Activated CD4-positive, alpha-beta memory T cell treated with anti-CD3 and anti-CD28 coated beads, Interleukin-2, amount 10 ng/mL, durations not matched to agents 7 days and 5 days (primary cell): ENCODE data around the gene PTGR1. TPM values are rescaled to one million over a fixed set of nuclear protein-coding genes. Genes with fewer than 3 reads are reported as not detected.
"Not testable (repeated sequence)": the region's sequence is repeated elsewhere in the genome, so short reads cannot be mapped to it uniquely, and the experiment has no call there.

ENCODE experiments used
- CTCF ChIA-PET: fragments of 350-600 bp; sonication (Branson Sonifier 250); formaldehyde crosslinking; loops from one replicate; lab custom pipeline; 2021; ENCODE audit warnings: antibody characterized with exemption, inconsistent platforms; lab: Charles Lee
- POLR2A ChIA-PET: fragments of 350-600 bp; sonication (Branson Sonifier 250); formaldehyde crosslinking; loops from one replicate; lab custom pipeline; 2021; ENCODE audit warnings: antibody characterized with exemption; lab: Charles Lee
- DNase-seq: peaks from one replicate; pipeline ENCODE4 v3.0.0-alpha.2; 2020
- H3K27ac Mint-ChIP-seq: one replicate; pipeline ENCODE4 v1.8.0; 2021; ENCODE audit warnings: mild to moderate bottlenecking, mixed read lengths
- H3K27me3 Mint-ChIP-seq: one replicate; pipeline ENCODE4 v1.8.0; 2021; ENCODE audit warnings: mixed read lengths
- H3K36me3 Mint-ChIP-seq: one replicate; pipeline ENCODE4 v1.8.0; 2021; ENCODE audit warnings: low read depth, mixed read lengths
- H3K4me1 Mint-ChIP-seq: one replicate; pipeline ENCODE4 v1.8.0; 2021; ENCODE audit warnings: mixed read lengths
- H3K4me3 Mint-ChIP-seq: one replicate; pipeline ENCODE4 v1.8.0; 2021; ENCODE audit warnings: mild to moderate bottlenecking, mixed read lengths
- H3K9me3 Mint-ChIP-seq: one replicate; pipeline ENCODE4 v1.8.0; 2021; ENCODE audit warnings: mixed read lengths
- total RNA-seq, 2 experiments: library from RNA; stranded (reverse); gene quantifications; one replicate each; pipeline ENCODE4 v1.2.3, GENCODE V29; 2021

Gene PTGR1
- total RNA-seq, 2 experiments from 2014 or later: 0.85 to 1.2 TPM

DNA sequence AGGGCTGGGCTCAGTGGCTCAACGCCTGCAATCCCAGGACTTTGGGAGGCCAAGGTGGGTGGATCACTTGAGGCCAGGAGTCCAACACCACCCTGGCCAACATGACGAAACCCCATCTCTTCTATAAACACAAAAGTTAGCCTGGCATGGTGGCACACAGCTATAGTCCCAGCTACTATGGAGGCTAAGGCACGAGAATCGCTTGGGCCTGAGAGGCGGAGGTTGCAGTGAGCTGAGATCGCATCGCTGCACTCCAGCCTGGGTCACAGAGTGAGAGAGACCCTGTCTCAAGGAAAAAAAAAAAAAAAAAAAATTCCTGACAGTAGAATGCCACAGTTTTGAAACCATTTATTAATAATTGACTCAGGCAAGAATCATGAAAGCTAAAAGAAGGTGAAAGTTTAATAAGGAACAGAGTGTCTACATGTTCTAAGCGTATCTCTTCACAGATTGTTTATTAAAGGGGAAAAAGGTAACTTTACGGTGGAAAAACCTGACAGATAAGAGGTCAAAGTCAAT, 5.7 kb upstream of the PTGR1 start:
- H3K4me3 Mint-ChIP-seq: no peak overlapping the region
- no peak for DNase-seq
- POLR2A ChIA-PET: no interaction called here
- no peaks in the 10 kb centered on the region for H3K9me3 Mint-ChIP-seq
- H3K4me1 Mint-ChIP-seq: peaks cover under 1% of the 10 kb centered on the region
- CTCF ChIA-PET: interaction anchor here (0.6 to 0.9 kb wide), 2 partner anchors 14 to 72 kb away, joined by 4 to 5 read pairs; no protein-coding TSS in a partner anchor
- H3K36me3 Mint-ChIP-seq: no peaks in the 10 kb centered on the region
- H3K27ac Mint-ChIP-seq: no peak overlapping the region
- H3K27me3 Mint-ChIP-seq: peaks cover 25% of the 10 kb centered on the region

DNA sequence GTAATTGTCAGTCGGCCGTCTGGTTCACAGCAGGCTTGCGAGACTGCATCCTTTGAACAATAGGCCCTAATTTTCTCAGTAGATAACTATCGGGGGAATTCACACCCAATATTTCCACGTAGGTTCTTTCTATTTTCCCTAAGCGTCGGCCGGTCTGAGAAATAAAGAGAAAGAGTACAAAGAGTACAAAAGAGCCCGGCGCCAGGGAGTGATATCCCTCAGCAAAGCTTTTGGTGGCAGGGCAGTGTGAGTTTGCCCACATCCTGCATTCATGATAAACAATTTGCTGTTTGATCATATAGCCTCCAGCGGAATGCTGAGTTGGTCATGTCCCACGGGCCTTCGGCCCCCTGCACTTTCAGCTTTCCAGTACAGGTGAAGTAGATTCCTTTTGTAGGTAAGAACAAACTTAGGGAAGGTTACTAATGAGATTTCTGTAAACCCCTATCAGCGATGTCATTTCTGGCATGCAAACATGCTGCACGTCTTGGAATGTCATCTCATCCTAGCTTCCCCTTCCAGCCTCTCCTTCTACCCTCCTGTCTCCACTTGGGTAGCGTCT, 4.7 kb upstream of the PTGR1 start:
- H3K27me3 Mint-ChIP-seq: peaks cover 31% of the 10 kb centered on the region
- CTCF ChIA-PET: no interaction called here
- H3K9me3 Mint-ChIP-seq: no peaks in the 10 kb centered on the region
- POLR2A ChIA-PET: no interaction called here
- H3K36me3 Mint-ChIP-seq: no peaks in the 10 kb centered on the region
- no peak for DNase-seq
- no peak overlapping the region for H3K4me3 Mint-ChIP-seq
- no peak overlapping the region for H3K27ac Mint-ChIP-seq
- peaks cover 9% of the 10 kb centered on the region for H3K4me1 Mint-ChIP-seq

DNA sequence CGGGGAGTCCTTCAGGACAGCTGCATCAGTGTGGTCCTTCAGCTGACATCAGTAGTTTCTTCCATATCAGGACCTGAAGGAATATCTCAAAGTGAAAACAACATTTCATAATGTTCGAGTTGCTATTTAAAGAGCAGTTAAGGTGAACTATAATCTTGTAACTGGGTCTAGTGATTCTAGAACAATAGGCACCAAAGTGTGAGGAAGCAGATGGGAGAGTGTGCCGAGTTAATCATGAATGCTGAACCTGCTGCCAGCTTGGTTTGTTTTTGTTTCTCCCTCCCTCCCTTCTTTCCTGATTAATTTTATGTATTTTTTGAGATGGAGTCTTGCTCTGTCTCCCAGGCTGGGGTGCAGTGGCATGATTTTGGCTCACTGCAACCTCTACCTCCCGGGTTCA, 3.6 kb upstream of the PTGR1 start:
- H3K27me3 Mint-ChIP-seq: peaks cover 33% of the 10 kb centered on the region
- no peak overlapping the region for H3K27ac Mint-ChIP-seq
- no peak for DNase-seq
- ChIA-PET POLR2A (interaction anchor here (0.6 kb wide), 1 partner anchor 323 kb away, joined by 3 read pairs; no protein-coding TSS in a partner anchor), CTCF (no interaction called here)
- H3K4me1 Mint-ChIP-seq: peaks cover 18% of the 10 kb centered on the region
- H3K4me3 Mint-ChIP-seq: no peak overlapping the region
- H3K36me3 Mint-ChIP-seq: no peaks in the 10 kb centered on the region
- H3K9me3 Mint-ChIP-seq: no peaks in the 10 kb centered on the region

DNA sequence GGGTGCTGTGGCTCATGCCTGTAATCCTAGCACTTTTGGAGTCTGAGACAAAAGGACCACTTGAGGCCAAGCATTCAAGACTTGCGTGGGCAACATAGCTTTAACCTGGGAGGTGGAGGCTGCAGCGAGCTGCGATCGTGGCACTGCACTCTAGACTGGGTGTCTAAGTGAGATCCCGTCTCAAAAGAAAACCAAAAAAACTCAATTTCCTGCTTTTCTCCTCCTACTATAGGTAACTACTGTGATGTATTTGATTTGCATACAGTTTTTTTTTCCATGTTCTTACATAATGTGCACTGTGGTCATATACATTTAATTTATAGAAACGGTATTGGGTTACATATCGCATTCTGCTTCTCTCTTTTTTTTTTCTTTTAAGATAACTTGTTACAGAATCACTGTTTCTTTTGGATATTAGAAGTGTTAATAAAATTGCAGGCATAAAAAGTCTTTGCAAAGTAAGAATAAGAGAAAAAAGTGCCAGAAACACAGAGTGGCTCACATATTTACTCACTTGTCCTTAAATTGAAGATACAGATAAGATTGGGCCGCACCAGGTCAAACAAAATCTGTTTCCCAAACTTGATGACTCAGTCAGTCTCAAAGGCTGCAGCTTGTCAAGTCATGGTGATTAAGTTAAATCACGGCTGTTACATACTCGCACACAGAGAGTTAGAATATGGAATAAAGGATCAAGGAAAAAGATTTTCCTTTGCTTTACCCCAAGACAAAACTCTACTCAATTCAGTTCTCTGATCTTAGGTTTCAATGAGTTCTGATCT, 2.0 kb upstream of the PTGR1 start:
- peaks cover 35% of the 10 kb centered on the region for H3K27me3 Mint-ChIP-seq
- CTCF ChIA-PET: no interaction called here
- DNase-seq: no peak
- H3K27ac Mint-ChIP-seq: no peak overlapping the region
- H3K9me3 Mint-ChIP-seq: no peaks in the 10 kb centered on the region
- peaks cover 25% of the 10 kb centered on the region for H3K4me1 Mint-ChIP-seq
- H3K36me3 Mint-ChIP-seq: no peaks in the 10 kb centered on the region
- no peak overlapping the region for H3K4me3 Mint-ChIP-seq
- POLR2A ChIA-PET: no interaction called here

DNA sequence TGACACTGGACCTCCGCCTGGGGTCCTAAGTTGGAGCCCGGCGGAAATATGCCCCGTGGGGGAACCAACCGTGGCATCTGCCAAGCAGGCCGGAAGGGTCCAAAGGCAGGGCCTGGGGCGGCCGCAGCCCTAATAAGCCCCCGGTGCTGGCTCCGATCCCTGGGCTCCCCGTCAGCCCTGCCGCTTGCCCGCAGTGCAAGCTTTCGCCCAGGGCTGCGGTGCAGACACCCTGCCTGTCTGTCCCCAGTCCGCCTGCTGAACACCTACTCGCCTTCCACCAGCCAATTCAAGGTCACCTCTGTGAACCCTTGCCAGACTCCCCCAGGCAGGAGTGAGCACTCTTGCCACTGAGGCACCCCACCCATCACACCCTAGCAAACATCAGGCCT, 502 bp upstream of the PTGR1 start:
- Mint-ChIP-seq H3K4me1 (peaks cover 25% of the 10 kb centered on the region), H3K4me3 (peak overlapping the region; percentile 73), H3K9me3 (no peaks in the 10 kb centered on the region), H3K36me3 (no peaks in the 10 kb centered on the region), H3K27me3 (peaks cover 32% of the 10 kb centered on the region), H3K27ac (no peak overlapping the region)
- no peak for DNase-seq
- ChIA-PET POLR2A (no interaction called here), CTCF (no interaction called here)

DNA sequence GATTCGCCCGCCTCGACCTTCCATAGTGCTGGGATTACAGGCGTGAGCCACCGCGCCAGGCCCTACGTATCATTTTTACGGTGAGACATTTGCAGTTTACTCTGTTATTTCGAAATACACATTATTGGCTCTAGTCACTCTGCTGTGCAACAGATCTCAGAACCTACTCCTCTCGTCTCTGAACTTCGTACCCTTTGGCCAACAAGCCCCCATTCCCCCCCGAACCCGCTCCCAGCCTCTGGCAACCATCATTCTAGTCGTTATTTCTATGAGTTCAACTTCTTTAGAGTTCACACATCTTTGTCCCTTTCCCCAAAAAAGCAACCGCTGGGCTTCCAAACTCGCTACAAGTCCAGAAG, 735 bp downstream of the PTGR1 start:
- Mint-ChIP-seq H3K4me1 (peaks cover 25% of the 10 kb centered on the region), H3K4me3 (peak overlapping the region; percentile 75), H3K9me3 (no peaks in the 10 kb centered on the region), H3K27ac (no peak overlapping the region), H3K36me3 (no peaks in the 10 kb centered on the region), H3K27me3 (peaks cover 32% of the 10 kb centered on the region)
- DNase-seq: peak; percentile 16
- ChIA-PET POLR2A (interaction anchor here (1.0 kb wide), 1 partner anchor 115 kb away, joined by 3 read pairs; the partner anchor contains the start of gene ECPAS), CTCF (interaction anchor here (0.6 to 3.4 kb wide), 11 partner anchors 23 to 476 kb away, joined by 3 to 21 read pairs (median 4); no protein-coding TSS in a partner anchor)

DNA sequence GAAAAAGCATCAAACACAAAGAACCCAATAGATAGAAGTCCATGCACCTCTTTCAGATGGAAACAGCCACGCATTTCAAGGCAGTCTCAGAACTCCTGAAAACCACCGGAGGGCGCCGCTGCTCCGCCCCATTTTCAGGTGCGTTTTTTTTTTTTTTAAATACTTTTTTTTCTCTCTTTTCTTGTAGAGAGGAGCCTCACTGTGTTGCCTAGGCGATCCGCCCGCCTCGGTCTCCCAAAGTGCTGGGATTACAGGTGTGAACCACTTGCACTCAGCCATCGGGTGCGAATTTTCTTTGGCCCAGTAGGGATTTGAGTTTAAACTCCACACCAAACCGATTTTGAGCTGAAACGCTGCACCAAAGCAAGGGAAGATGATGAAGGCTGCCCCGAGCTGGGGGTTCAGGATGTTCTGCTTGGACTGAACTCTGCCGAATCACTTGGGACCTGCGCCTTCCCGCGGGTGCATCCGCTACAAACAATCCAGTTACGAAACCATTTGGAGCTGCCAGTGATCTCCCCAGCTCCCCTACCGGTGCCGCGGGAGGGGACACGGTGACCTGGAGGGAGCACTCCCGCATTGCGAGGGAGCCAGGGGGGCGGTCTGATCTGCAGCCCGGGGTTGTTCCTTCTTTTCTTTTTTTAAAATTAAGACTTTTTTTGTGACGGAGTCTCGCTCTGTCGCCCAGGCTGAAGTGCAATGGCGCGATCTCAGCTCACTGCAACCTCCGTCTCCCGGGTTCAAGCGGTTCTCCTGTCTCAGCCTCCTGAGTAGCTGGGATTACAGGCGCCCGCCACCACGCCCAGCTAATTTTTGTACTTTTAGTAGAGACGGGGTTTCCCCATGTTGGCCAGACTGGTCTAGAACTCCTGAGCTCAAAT, 1.4 kb downstream of the PTGR1 start:
- peaks cover 32% of the 10 kb centered on the region for H3K27me3 Mint-ChIP-seq
- CTCF ChIA-PET: interaction anchor here (0.6 to 3.4 kb wide), 16 partner anchors 17 to 476 kb away, joined by 3 to 21 read pairs (median 4); partner anchors contain the start of gene DNAJC25
- H3K4me3 Mint-ChIP-seq: peak overlapping the region; percentile 75
- peaks cover 25% of the 10 kb centered on the region for H3K4me1 Mint-ChIP-seq
- H3K36me3 Mint-ChIP-seq: no peaks in the 10 kb centered on the region
- POLR2A ChIA-PET: interaction anchor here (1.0 kb wide), 1 partner anchor 114 kb away, joined by 3 read pairs; the partner anchor contains the start of gene ECPAS
- no peaks in the 10 kb centered on the region for H3K9me3 Mint-ChIP-seq
- DNase-seq: peak; percentile 69
- no peak overlapping the region for H3K27ac Mint-ChIP-seq

DNA sequence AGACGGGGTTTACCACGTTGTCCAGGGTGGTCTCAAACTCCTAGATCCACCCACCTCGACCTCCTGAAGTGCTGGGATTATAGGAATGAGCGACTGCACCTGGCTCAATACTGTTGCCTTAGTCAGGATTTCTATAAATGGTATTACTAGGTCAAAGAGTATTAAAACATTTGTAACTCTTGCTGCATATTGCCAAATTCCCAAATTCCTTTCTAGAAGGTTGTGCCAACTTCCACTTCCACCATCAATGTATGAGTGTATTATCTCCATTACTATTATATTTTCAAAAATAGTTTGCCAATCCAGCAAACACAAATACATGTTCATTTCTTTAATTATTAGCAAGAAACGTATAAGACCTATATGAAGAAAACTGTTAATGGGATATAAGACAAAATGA, 10.6 kb downstream of the PTGR1 start:
- Mint-ChIP-seq H3K36me3 (no peaks in the 10 kb centered on the region), H3K27me3 (peaks cover 4% of the 10 kb centered on the region), H3K27ac (no peak overlapping the region), H3K4me3 (no peak overlapping the region), H3K4me1 (no peaks in the 10 kb centered on the region), H3K9me3 (no peaks in the 10 kb centered on the region)
- DNase-seq: no peak
- CTCF ChIA-PET: no interaction called here
- POLR2A ChIA-PET: no interaction called here

DNA sequence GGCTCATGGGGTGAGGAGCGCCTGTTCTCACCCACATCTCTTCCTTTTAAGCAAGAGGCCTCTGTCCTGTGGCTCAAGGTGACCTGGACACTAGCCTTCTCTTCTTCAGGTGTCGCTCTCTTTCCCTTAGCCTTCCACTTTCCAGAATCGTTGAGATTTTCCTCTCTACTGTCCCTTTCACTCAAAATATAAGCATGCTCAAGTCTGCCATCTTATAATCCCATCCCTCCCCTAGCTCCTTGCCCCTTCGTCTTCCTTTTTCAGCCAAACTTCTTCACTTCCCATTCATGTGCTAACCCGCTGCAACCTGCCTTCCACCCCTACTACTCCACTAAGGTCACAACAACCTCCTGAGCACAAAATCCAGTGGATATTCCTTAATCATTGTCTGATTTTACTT, 13.1 kb downstream of the PTGR1 start:
- H3K4me3 Mint-ChIP-seq: no peak overlapping the region
- no peaks in the 10 kb centered on the region for H3K36me3 Mint-ChIP-seq
- H3K27ac Mint-ChIP-seq: no peak overlapping the region
- ChIA-PET CTCF (no interaction called here), POLR2A (no interaction called here)
- H3K9me3 Mint-ChIP-seq: no peaks in the 10 kb centered on the region
- H3K27me3 Mint-ChIP-seq: peaks cover 4% of the 10 kb centered on the region
- no peaks in the 10 kb centered on the region for H3K4me1 Mint-ChIP-seq
- no peak for DNase-seq

DNA sequence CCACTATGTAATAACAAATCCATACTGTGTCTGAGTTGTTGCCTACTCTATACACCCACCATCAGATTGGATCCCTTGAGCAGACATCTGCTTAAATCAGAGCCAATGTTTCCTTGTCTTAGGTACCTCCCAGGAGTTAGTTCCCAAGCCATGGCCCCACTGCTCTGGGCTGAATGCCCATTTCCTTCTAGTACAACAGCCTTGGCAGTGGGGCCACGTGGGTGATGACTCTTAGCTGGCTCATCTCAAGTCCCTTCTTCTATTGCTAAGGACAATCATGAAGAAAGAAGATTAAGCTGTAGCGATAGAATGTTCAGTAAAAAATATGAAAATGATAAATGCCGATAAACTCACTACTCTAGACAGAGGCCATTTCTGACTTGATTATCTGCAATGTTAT, 16.6 kb downstream of the PTGR1 start:
- Mint-ChIP-seq H3K27me3 (peaks cover 6% of the 10 kb centered on the region), H3K4me3 (no peak overlapping the region), H3K36me3 (no peaks in the 10 kb centered on the region), H3K9me3 (no peaks in the 10 kb centered on the region), H3K4me1 (no peaks in the 10 kb centered on the region), H3K27ac (no peak overlapping the region)
- no peak for DNase-seq
- ChIA-PET POLR2A (no interaction called here), CTCF (no interaction called here)

DNA sequence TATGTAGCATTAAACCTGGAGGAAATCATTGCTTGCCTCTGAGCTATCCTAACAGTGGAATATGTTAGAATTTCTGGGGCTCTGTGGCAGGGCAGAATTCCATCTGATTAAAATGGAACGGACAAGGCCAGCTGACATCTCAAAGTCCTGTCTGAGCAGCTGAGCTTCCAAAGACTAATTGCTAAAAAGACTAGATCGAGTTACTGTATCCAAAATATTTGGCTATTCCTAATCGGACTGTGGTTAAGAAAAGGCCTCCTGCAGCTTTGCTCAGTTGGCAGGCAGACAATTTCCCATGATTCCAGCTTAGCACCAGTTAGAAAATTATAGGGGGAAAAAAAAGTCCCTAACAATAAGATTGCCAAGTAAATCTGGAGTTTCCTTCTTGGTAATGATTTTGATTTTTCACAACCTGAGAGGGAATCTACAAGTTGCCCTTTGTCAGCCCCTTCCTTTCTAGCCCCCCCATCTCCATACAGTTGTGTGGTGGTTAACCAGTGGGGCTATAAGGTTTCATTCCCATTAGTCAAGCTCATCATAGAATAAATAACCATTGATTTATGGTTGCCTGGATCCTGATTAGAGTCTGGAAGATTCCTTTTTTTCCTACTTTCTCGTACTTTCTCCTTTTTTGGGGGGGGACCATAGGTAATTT, 26.4 kb downstream of the PTGR1 start:
- no peaks in the 10 kb centered on the region for H3K27me3 Mint-ChIP-seq
- ChIA-PET POLR2A (no interaction called here), CTCF (no interaction called here)

DNA sequence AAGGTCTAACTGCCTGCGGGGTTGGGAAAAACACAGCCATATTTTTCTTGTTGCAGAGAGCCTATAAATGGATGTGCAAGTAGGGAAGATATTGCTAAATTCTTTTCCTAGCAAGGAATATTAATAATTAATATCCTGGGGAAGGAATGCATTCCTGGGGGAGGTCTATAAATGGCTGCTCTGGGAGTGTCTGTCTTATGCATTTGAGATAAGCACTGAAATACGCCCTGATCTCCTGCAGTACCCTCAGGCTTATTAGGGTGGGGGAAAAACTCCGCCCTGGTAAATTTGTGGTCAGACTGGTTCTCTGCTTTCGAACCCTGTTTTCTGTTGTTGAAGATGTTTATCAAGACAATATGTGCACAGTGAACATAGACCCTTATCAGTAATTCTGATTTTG, 31.3 kb downstream of the PTGR1 start:
- CTCF ChIA-PET, POLR2A ChIA-PET: not testable (repeated sequence)

More for the DNA sequence above, 26.4 kb downstream of the PTGR1 start:
- H3K27ac Mint-ChIP-seq: no peak overlapping the region
- no peak for DNase-seq
- no peak overlapping the region for H3K4me3 Mint-ChIP-seq
- peaks cover 21% of the 10 kb centered on the region for H3K9me3 Mint-ChIP-seq
- H3K36me3 Mint-ChIP-seq: no peaks in the 10 kb centered on the region
- no peaks in the 10 kb centered on the region for H3K4me1 Mint-ChIP-seq

More for the DNA sequence above, 31.3 kb downstream of the PTGR1 start:
- not testable (repeated sequence) for DNase-seq, H3K36me3 Mint-ChIP-seq, H3K27ac Mint-ChIP-seq, H3K4me3 Mint-ChIP-seq, H3K4me1 Mint-ChIP-seq, H3K27me3 Mint-ChIP-seq
- H3K9me3 Mint-ChIP-seq: peaks cover 33% of the 10 kb centered on the region
